Erythroblast (primary cell): ENCODE measurements around the gene RPL10.

Source experiments
- GATA1 ChIP-seq: IDR thresholded peaks from 2 replicates; pipeline ENCODE4 v1.6.1; 2011; ENCODE audit warnings: low read depth, mild to moderate bottlenecking, control low read depth, low read length, moderate library complexity
- POLR2A ChIP-seq: IDR thresholded peaks from 2 replicates; pipeline ENCODE4 v1.6.1; 2011; ENCODE audit warnings: mild to moderate bottlenecking, low read length

GRCh38 chrX:154437971-154438893 lies 40.1 kb downstream of the RPL10 start:
- TF ChIP-seq POLR2A (no peak), GATA1 (no peak)
